Hepatocyte (in vitro differentiated cells): ENCODE data around the gene TMPRSS7. TPM values are rescaled to one million over a fixed set of nuclear protein-coding genes. Genes with fewer than 3 reads are reported as not detected.

Source experiments
- DNase-seq: peaks from one replicate; pipeline ENCODE4 v3.0.0-alpha.2; 2016; ENCODE audit warnings: low spot score
- H2AFZ ChIP-seq: fragments of 200-600 bp; sonication (generic); 2 replicates; pipeline ENCODE4 v1.6.0; 2016; ENCODE audit warnings: antibody characterized with exemption, mild to moderate bottlenecking
- H3K27ac ChIP-seq: fragments of 200-600 bp; sonication (generic); 2 replicates; pipeline ENCODE4 v1.5.1; 2016; ENCODE audit warnings: mild to moderate bottlenecking
- H3K27me3 ChIP-seq: fragments of 200-600 bp; sonication (generic); 2 replicates; pipeline ENCODE4 v1.6.1; 2016
- H3K36me3 ChIP-seq: fragments of 200-600 bp; sonication (generic); replicated peaks from 2 replicates; pipeline ENCODE4 v1.5.1; 2016; ENCODE audit warnings: low read depth; ENCODE audit not compliant: insufficient read depth
- H3K4me1 ChIP-seq: fragments of 200-600 bp; sonication (generic); 2 replicates; pipeline ENCODE4 v1.5.1; 2016; ENCODE audit warnings: mild to moderate bottlenecking, moderate library complexity; ENCODE audit not compliant: insufficient read depth
- H3K4me2 ChIP-seq: fragments of 200-600 bp; sonication (generic); 2 replicates; pipeline ENCODE4 v1.6.0; 2016
- H3K4me3 ChIP-seq: fragments of 200-600 bp; sonication (generic); 2 replicates; pipeline ENCODE4 v1.5.1; 2016; ENCODE audit warnings: mild to moderate bottlenecking
- H3K79me2 ChIP-seq: fragments of 200-600 bp; sonication (generic); 2 replicates; pipeline ENCODE4 v1.6.0; 2017; ENCODE audit warnings: mild to moderate bottlenecking
- H3K9me2 ChIP-seq: fragments of 200-600 bp; sonication (generic); replicated peaks from 2 replicates; pipeline ENCODE4 v1.6.0; 2017; ENCODE audit warnings: mild to moderate bottlenecking; ENCODE audit not compliant: insufficient read depth
- H3K9me3 ChIP-seq: fragments of 200-600 bp; sonication (generic); 2 replicates; pipeline ENCODE4 v1.5.1; 2016; ENCODE audit warnings: low read depth, mild to moderate bottlenecking
- H4K20me1 ChIP-seq: fragments of 200-600 bp; sonication (generic); 2 replicates; pipeline ENCODE4 v1.6.0; 2016; ENCODE audit warnings: mild to moderate bottlenecking; ENCODE audit not compliant: insufficient read depth, poor library complexity, severe bottlenecking
- EZH2 ChIP-seq: fragments of 200-600 bp; sonication (generic); IDR thresholded peaks from 2 replicates; pipeline ENCODE4 v1.6.1; 2016; ENCODE audit warnings: antibody characterized with exemption, mild to moderate bottlenecking, borderline replicate concordance
- EZH2phosphoT487 ChIP-seq: fragments of 200-600 bp; sonication (generic); IDR thresholded peaks from one replicate; pipeline ENCODE4 v1.6.1; 2018; ENCODE audit warnings: antibody characterized with exemption, mild to moderate bottlenecking, low read depth, moderate library complexity; ENCODE audit not compliant: unreplicated experiment, severe bottlenecking
- WGBS: methylation state at CpG from one replicate; pipeline ENCODE4 v1.1.6; 2016; ENCODE audit warnings: low lambda C conversion rate; ENCODE audit errors: missing lambda C conversion rate; 5-methylcytosine and 5-hydroxymethylcytosine counted together
- polyA plus RNA-seq: library from polyadenylated mRNA; unstranded; fragments of >200 nt; fragmentation: Nextera tagmentation; extraction: Ambion mirVana; gene quantifications from 2 replicates; pipeline ENCODE4 v1.2.1, GENCODE V29; 2016
- total RNA-seq: library from RNA; depleted of rRNA; stranded (reverse); fragments of >200 nt; gene quantifications from 2 replicates; pipeline ENCODE4 v1.2.3, GENCODE V29; 2014
- TF ChIP-seq, protein P1 (sequence below): fragments of 200-600 bp; sonication (generic); IDR thresholded peaks from 2 replicates; pipeline ENCODE4 v1.5.1; 2016; ENCODE audit warnings: antibody characterized with exemption, mild to moderate bottlenecking; ENCODE audit not compliant: poor library complexity

The TMPRSS7 gene
- total and polyA plus RNA-seq, 2 experiments from 2014 or later: 0.06 TPM; not detected in 1

DNA sequence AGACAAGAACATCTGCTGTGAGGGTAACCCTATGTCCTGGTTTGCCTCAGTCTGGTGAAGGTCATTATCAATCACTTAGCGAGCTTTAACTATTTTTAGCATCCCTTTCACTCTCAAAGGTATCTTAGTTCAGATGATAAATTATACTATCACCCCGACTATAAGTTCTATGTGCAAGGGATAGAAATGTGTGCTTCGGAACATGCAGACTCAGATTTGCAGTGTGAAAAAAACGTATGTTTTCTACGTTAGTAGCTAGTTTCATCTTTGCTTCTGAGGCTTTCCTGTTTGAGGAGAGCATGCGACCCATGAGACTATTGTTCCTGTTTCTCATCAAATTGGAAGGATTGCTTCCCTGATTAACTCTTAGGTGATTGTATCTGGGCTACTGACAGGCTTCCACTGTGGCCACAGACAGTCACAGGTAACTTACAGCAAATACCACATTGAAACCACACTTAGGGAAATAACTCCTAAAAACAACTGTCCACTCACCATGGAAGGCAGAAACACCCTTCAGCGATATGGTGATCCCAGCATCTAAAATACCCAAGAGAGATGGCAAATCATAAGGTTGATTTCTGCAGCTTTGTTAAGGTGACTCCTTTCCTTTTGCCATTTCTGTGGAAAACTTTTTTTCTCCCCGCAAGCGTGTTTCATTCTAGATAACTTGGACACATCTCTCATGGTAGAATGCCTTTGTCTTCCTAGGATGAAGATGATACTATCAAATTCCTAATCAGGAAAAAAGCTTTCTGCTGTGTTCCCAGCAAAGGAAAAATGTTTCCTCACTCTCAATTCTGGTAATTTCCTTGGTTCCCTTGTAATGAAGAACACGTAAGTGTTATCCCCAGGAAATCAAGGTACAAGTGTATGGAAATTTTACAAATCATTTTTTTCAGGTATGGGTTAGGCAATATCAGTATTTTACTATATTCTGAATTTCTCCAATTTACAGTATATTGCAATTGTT is 93.3 kb downstream of the TMPRSS7 start:
- Histone ChIP-seq H3K4me3 (no peak overlapping the region), H3K79me2 (no peaks in the 10 kb centered on the region), H3K4me1 (peaks cover 3% of the 10 kb centered on the region), H3K9me3 (no peaks in the 10 kb centered on the region), H2AFZ (no peak overlapping the region), H4K20me1 (no peaks in the 10 kb centered on the region), H3K9me2 (no peaks in the 10 kb centered on the region), H3K36me3 (no peaks in the 10 kb centered on the region), H3K27ac (no peak overlapping the region), H3K27me3 (no peaks in the 10 kb centered on the region), H3K4me2 (no peak overlapping the region)
- WGBS: 77% methylated on average over 10 of the region's 10 CpGs
- TF ChIP-seq EZH2phosphoT487: no peak
- TF ChIP-seq, protein P1, sequence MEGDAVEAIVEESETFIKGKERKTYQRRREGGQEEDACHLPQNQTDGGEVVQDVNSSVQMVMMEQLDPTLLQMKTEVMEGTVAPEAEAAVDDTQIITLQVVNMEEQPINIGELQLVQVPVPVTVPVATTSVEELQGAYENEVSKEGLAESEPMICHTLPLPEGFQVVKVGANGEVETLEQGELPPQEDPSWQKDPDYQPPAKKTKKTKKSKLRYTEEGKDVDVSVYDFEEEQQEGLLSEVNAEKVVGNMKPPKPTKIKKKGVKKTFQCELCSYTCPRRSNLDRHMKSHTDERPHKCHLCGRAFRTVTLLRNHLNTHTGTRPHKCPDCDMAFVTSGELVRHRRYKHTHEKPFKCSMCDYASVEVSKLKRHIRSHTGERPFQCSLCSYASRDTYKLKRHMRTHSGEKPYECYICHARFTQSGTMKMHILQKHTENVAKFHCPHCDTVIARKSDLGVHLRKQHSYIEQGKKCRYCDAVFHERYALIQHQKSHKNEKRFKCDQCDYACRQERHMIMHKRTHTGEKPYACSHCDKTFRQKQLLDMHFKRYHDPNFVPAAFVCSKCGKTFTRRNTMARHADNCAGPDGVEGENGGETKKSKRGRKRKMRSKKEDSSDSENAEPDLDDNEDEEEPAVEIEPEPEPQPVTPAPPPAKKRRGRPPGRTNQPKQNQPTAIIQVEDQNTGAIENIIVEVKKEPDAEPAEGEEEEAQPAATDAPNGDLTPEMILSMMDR: no peak
- TF ChIP-seq EZH2: no peak
- no peak for DNase-seq

DNA sequence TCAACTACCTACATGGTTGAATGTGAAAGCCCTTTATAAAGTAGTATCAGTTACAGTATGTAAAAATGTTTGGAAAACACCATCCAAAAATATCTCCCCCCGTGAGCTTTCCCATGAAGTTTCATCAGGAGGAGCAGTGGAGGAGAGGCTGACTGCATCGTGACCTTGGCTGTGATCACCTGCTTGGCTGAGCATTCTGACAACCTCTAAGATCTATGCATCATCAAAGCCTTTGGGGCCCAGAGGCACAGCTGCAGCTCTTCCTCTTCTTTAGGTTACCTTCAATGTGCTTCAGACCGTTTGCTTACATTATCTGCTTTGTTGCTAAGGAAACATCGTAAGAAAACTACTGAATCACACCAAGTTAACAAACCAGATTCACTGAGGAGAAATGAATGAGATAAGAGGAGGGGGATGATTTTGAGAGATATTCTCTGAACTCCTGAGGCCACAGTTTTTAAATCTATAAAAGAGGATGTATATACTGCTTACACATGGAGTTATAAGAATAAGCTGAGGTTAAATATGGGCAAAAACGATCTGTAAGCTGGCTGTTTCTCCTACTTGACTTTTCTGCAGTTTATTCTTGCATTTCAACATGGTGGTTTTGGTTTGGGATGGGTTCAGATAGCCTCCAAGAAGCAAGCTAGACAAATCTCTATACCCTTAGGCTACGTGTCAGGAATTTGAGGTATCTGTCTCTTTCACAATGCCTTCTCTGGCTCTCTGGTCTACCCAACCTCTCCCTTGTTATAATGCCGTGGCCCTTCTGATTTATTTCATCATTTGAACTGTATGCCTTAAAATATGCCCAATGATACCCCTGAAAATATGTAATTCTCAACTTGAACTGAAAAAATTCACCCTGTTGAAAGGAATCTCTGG is 94.5 kb downstream of the TMPRSS7 start:
- no peak for TF ChIP-seq EZH2
- peak; percentile 20 for DNase-seq
- Histone ChIP-seq H3K4me2 (no peak overlapping the region), H3K36me3 (no peaks in the 10 kb centered on the region), H3K4me3 (no peak overlapping the region), H3K9me3 (no peaks in the 10 kb centered on the region), H3K9me2 (no peaks in the 10 kb centered on the region), H2AFZ (no peak overlapping the region), H4K20me1 (no peaks in the 10 kb centered on the region), H3K79me2 (no peaks in the 10 kb centered on the region), H3K27me3 (no peaks in the 10 kb centered on the region), H3K4me1 (peaks cover 3% of the 10 kb centered on the region), H3K27ac (no peak overlapping the region)
- 56% methylated on average over 7 of the region's 7 CpGs for WGBS

GRCh38 chr3:112129925-112130637 is 95.5 kb downstream of the TMPRSS7 start:
- no peak for DNase-seq
- H3K4me2 ChIP-seq: no peak overlapping the region
- H3K9me2 ChIP-seq: no peaks in the 10 kb centered on the region
- no peaks in the 10 kb centered on the region for H3K27me3 ChIP-seq
- H3K27ac ChIP-seq: no peak overlapping the region
- H3K79me2 ChIP-seq: no peaks in the 10 kb centered on the region
- H4K20me1 ChIP-seq: no peaks in the 10 kb centered on the region
- peaks cover 3% of the 10 kb centered on the region for H3K4me1 ChIP-seq
- H2AFZ ChIP-seq: no peak overlapping the region
- no peaks in the 10 kb centered on the region for H3K9me3 ChIP-seq
- TF ChIP-seq EZH2phosphoT487 (no peak), EZH2 (no peak)
- TF ChIP-seq, protein P1: no peak
- no peak overlapping the region for H3K4me3 ChIP-seq
- no peaks in the 10 kb centered on the region for H3K36me3 ChIP-seq
- 92% methylated on average over 4 of the region's 4 CpGs for WGBS
